Dermis lymphatic vessel endothelial cell (primary cell): ENCODE results near the gene PPP1R3C. TPM values are rescaled to one million over a fixed set of nuclear protein-coding genes. Genes with fewer than 3 reads are reported as not detected.

ENCODE experiments used
- total RNA-seq: library from RNA; depleted of rRNA; stranded (reverse); fragments of >200 nt; gene quantifications from 2 replicates; pipeline ENCODE4 v1.2.1, GENCODE V29; 2014

The PPP1R3C gene
- 0.09 and 0.33 TPM in 2 replicates for total RNA-seq

DNA sequence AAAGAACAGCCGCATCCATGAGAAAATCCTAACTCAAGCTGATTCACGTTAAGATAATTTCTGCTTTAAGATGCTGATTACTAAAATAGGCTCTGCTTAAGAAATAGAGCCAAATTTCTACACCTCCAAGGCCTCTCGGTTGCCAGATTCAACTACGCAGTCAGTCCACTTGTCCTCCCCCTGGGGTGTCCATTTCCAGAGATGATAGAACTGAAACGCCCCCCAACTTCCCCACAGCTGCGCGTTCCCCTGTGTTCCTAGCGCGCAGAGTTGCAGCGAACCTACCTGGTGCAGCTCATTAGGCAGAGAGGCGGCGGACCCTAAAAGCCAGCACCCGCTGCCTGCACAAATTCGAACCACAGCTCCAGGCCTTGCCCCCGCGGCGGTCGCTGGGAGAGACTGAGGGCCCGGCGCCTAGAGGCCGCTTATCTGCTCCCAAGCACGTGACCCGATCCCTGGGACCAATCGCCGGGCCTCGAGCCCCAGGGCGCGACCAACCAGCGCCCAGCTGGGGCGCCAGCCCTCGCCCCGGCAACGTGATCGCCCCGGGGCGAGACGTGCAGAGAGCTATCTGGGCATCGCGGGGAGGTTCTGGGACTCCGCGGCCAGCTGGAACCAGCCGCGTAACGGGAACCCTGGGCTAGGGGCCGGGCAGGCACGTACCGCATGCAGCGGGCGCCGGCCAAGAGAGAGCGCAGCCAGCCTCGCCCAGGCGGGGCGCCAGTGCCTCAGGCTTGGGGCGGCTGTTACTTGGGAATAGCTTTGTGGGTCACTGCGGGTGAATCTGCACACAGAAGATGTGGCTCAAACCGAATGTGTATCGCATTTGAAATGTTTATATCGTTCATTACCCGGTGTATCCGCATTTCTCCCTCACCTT is at the start of gene PPP1R3C:
Gene PPP1R3C, minus strand, starts transcription at position 401 of the 880 bp plus-strand sequence. Its CDS starts 102 bp downstream, at position 299.

Other genes with a start within 250 kb of the PPP1R3C start
- 5.7 and 7.9 TPM in 2 replicates for gene HECTD2, start 222.7 kb downstream of the PPP1R3C start, total RNA-seq
- 55.4 and 65.6 TPM in 2 replicates for gene TNKS2, start 165.4 kb upstream of the PPP1R3C start, total RNA-seq